GM12892 (cell line): ENCODE results near the gene TMPRSS3.

Experiments used
- POLR2A ChIP-seq: IDR thresholded peaks from 2 replicates; pipeline ENCODE4 v1.6.1; 2011; ENCODE audit warnings: low read depth, low read length, control low read depth
- POLR2AphosphoS5 ChIP-seq: IDR thresholded peaks from 2 replicates; pipeline ENCODE4 v1.6.1; 2011; ENCODE audit warnings: low read depth, low read length, control low read depth
- TAF1 ChIP-seq: IDR thresholded peaks from 2 replicates; pipeline ENCODE4 v1.6.1; 2011; ENCODE audit warnings: low read depth, mild to moderate bottlenecking, control low read depth, low read length, borderline replicate concordance

- no peak for TF ChIP-seq POLR2A
- TF ChIP-seq TAF1 = no peak
- no peak for TF ChIP-seq POLR2AphosphoS5
Observed at GRCh38 chr21:42441963-42442362, 46.1 kb upstream of the TMPRSS3 start.
